ENCODE data around the gene AS3MT.
"Not testable (repeated sequence)": the region's sequence is repeated elsewhere in the genome, so short reads cannot be mapped to it uniquely, and the experiment has no call there.

AS3MT gene

DNA sequence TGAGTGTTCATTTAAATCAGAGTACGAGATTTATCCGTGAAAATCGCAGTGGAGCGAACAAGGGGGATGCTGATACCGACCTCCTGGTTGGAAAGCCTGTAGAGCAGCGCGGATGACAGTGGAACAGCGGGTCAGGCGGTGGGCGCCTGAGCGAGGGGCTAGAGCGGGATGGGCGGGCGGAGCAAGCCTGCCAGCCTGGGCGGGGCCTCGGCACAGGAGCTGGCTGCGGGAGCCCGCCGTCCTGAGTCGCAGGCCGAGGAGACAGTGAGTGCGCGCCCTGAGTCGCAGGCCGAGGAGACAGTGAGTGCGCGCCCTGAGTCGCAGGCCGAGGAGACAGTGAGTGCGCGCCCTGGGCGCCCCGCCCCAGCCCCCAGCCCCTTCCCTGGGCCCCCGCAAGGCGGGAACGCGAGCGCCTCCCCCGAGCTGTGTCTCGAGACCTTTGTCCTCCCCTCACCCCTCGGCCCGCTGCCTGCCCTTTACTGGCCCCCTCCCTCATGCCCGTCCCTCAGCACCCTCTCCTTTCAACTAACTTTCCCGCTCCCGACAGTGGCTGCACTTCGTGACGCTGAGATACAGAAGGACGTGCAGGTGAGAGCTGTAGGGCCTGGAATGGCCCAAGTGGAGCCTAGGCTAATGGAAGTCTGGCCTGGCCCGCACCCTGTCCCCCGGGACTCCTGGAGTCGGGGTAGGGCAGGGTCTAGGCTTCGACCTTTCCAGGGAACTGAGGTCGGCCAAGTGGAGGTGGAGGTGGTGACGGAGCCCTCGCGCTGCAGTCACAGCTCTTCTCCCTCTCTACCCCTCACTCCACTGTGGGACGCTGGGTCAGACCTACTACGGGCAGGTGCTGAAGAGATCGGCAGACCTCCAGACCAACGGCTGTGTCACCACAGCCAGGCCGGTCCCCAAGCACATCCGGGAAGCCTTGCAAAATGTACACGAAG, at the start of gene AS3MT:
Gene AS3MT (plus strand): TSS at position 213 of the 941 bp plus-strand sequence. CDS start 123 bp downstream, at position 336.
- DNase-seq (ENCODE audit: low read depth), result no peak

DNA sequence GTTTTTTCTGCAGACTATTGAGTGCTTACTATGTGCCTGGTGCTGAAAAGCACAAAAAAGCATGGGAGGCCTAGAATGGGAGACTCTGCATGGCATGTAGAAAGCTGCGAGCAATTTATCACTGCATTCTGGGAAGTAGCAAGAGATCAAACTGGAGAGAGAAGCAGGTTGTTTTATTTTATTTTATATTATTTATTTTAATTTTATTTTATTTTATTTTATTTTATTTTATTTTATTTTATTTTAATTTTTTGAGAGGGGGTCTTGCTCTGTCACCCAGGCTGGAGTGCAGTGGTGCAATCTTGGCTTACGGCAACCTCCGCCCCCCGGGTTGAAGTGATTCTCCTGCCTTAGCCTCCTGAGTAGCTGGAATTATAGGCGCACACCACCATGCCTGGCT, 49.3 kb upstream of the AS3MT start:
- DNase-seq (ENCODE audit: low read depth), result not testable (repeated sequence)

GRCh38 chr10:102822222-102822621, 47.0 kb upstream of the AS3MT start:
- DNase-seq (ENCODE audit: low read depth), result no peak

GRCh38 chr10:102824664-102825063, 44.6 kb upstream of the AS3MT start:
- no peak for DNase-seq (ENCODE audit: low read depth)

- DNase-seq (ENCODE audit: low read depth), result no peak
Measured at GRCh38 chr10:102826148-102826796, 43.0 kb upstream of the AS3MT start.

DNA sequence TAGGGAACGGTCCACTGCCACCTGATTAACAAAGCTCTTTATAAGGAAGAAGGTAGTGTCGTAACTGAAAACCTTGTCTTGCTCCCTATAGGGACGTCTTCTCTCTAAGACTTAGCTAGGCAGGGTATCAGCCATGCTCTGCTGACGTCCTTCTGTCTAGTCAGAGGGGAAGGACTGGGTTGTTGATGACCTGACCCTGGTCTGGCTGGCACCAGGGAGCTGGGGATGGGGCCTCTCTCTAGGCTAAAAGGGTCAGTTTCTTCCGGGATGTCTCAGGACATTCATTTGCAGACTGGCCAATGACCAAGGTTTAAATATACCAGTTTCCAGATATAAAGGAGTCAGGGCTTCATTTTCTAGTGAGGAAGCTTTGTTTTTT, 41.7 kb upstream of the AS3MT start:
- DNase-seq (ENCODE audit: low read depth), result no peak

- no peak for DNase-seq (ENCODE audit: low read depth)
Measured at GRCh38 chr10:102831322-102832071, 37.8 kb upstream of the AS3MT start.

- no peak for DNase-seq (ENCODE audit: low read depth)
Measured at GRCh38 chr10:102832248-102832647, 37.0 kb upstream of the AS3MT start.

DNA sequence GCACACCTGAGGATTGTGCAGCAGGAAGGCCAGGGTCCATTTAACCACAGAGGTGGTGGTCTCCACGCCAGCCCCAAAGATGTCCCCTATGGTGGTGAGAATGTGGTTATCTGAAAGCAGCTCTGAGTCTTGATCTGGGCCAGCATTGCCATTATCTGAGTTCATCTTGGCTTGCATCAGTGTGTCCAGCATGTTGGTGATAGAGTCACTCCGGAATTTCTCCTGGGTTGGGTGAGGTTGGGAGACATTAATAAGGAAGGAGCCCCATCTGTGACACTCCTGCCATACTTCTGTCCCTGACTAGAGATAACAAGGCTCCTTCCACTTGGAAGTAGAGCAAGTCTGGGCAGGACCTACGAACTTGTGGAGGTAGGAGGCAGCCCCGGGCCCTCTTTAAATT, 36.3 kb upstream of the AS3MT start:
- DNase-seq (ENCODE audit: low read depth), result no peak

DNA sequence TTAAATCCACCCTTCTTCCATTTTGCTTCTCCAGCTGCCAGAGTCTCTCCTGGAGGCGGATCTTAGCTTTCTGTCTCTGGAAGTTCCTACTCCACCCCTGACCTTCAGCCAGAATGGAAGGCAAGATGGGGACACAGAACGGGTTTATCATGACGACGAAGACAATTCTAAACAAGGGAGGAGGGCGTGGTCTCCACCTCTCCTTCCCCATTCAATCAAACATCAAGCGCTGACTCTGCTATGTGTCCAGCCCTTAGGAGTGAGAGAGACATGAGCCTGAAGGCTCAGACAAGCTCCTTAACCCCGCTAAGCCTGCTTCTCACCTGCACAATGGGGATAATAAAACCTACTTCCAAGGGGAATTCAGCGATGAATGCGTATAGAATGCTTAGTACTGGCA, 35.1 kb upstream of the AS3MT start:
- DNase-seq (ENCODE audit: low read depth), result no peak

DNA sequence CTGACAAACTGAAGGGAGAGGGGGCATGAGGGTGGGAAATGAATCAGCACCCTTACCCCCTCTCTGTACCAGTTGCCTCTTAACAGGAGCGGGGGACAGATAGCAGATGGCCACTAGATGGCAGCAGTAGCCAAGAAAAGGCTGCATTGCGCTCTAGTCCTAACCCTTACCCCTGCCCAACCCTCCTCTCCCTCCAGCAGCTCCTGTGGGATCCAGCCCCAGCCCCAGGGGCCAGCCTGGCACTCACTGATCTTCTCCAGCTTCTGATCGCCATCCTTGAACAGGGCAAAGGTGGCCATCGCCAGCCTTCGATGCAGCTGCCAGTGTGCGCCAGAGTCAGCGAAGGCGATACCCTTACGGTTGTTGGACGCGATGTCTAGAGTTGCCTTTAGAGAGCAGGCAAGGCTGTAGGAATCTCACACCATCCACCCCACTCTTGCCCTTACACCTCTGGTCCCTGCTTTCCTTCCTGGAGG, 34.2 kb upstream of the AS3MT start:
- DNase-seq (ENCODE audit: low read depth), result no peak

- DNase-seq (ENCODE audit: low read depth), result no peak
Measured at GRCh38 chr10:102837230-102837721, 32.0 kb upstream of the AS3MT start, which contains the start of gene CYP17A1. CYP17A1 (minus strand) TSS chr10:102837413; CDS start chr10:102837361, 52 bp downstream.

DNA sequence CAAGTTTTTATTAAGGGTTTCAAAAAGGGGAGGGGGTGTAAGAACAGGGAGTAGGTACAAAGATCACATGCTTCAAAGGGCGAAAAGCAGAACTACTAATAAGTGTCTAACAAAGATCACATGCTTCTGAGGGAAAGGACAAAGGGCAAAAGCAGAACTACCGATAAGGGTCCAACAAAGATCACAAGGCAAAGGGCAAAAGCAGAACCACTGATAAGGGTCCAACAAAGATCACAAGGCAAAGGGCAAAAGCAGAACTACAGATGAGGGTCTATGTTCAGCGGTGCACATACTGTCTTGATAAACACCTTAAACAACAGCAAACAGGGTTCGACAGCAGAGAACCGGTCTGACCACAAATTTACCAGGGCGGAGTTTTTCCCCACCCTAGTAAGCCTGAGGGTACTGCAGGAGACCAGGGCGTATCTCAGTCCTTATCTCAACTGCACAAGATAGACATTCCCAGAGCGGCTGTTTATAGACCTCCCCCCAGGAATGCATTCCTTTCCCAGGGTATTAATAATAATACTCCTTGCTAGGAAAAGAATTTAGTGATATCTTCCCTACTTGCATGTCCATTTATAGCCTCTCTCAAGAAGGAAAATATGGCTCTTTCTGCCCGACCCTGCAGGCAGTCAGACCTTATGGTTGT, 30.9 kb upstream of the AS3MT start:
- not testable (repeated sequence) for DNase-seq (ENCODE audit: low read depth)

- no peak for DNase-seq (ENCODE audit: low read depth)
Measured at GRCh38 chr10:102841827-102842345, 27.4 kb upstream of the AS3MT start.

DNA sequence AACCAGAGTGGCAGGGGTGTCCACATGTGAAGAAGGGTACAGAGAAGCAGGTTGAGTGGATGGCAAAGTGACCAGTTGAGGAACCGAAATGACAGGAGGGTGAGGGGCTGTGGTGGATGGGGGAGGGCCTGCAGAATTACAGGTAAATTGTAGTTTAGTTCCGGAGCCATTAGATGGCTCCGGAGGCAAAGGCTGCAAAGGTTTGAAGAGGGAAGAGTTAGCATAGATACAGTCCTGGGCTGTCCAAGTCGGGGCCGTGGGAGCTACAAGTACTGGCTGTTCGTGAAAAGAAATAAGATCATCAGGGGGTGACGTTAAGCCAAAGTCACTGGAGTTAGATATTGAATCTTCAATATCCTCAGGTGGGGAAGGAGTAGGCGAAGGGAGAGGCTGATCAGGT, 26.1 kb upstream of the AS3MT start:
- not testable (repeated sequence) for DNase-seq (ENCODE audit: low read depth)

DNA sequence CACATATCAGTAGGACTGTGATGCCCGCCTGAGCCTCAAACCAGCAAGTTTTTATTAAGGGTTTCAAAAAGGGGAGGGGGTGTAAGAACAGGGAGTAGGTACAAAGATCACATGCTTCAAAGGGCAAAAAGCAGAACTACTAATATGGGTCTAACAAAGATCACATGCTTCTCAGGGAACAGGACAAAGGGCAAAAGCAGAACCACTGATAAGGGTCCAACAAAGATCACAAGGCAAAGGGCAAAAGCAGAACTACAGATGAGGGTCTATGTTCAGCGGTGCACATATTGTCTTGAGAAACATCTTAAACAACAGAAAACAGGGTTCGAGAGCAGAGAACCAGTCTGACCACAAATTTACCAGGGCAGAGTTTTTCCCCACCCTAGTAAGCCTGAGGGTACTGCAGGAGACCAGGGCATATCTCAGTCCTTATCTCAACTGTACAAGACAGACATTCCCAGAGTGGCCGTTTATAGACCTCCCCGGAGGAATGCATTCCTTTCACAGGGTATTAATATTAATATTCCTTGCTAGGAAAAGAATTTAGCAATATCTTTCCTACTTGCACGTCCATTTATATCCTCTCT, 25.0 kb upstream of the AS3MT start:
- DNase-seq (ENCODE audit: low read depth), result not testable (repeated sequence)

DNA sequence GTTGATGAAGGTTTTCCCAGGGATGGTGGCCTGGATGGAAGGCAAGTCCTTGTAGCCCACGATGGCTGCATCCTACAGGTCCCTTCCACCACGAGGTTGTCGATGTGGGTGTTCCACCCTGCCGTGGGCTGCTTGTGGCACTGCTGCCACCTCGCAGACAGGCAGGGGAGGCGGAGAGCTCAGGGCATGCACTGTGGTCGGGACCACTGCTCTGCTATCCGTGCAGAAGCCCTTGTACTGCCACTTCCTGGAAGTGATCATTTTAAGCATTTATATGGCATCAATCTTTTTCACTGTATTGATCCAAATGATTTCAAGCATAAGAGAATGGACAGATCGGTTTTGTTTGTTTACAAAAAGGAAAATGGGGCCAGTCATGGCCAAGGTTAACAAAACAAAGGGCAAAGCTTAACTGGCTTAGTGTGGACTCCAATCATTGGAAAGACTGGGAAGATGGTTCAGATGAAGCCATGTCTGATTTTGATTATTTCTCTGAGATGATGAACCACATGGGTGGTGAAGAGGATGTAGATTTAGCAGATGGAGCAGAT, 23.8 kb upstream of the AS3MT start:
- DNase-seq (ENCODE audit: low read depth), result no peak

DNA sequence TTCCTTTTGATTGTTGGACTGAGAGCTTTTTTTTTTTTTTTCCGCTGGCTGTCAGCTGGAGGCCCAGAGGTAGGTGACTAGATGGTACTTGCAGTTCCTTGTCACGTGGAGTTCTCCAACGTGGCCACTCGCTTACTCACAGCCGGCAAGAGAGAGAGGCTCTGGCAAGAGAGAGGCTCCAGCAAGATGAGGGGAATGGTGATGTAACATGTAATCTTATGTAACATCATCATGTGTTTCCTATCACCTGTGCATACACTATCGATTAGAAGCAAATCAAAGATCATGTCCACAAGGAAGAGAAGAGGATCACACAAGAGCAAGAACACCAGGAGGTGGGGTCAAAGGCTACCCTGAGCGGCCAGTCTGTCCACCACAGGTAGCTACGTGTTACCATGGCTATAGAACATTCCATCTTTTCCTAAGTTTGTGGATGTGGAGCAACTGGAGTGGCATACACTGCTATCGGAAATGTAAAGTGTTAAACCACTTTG, 19.2 kb upstream of the AS3MT start:
- no peak for DNase-seq (ENCODE audit: low read depth)

GRCh38 chr10:102853237-102853636, 16.0 kb upstream of the AS3MT start:
- not testable (repeated sequence) for DNase-seq (ENCODE audit: low read depth)

DNA sequence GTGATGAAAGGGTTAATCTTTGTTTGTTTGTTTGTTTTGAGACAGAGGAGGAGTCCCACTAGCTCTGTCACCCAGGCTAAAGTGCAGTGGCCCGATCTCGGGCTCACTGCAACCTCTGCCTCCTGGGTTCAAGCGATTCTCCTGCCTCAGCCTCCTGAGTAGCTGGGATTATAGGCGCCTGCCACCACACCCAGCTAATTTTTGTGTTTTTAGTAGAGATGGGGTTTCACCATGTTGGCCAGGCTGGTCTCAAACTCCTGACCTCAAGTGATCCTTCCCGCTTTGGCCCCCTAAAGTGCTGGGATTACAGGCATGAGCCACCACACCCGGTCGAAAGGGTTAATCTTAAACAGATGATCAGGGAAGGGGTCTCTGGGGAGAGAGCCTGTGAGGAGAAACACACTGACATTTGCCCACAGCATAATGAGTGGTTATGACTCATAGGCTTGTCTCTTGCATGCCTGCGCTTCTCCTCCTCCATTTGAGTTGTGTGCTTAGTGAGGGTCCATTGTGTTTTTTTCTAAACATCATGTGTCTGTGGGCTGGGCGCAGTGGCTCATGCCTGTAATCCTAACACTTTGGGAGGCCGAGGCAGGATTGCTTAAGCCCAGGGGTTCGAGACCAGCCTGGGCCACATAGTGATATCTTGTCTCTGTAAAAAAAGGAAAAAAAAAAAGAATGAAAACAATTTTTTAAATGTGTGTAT, 13.4 kb upstream of the AS3MT start:
- DNase-seq (ENCODE audit: low read depth), result peak; percentile 97
